ENCODE results near the gene UNC5C. TPM values are rescaled to one million over a fixed set of nuclear protein-coding genes. Genes with fewer than 3 reads are reported as not detected.

UNC5C gene
- total RNA-seq, result 0.18 and 0.20 TPM in 2 replicates

GRCh38 chr4:95548738-95549245 lies at the start of gene UNC5C:
TSS of gene UNC5C (minus strand) at chr4:95548973.
- DNase-seq (ENCODE audit: low read depth, low spot score), result no peak

- no peak for DNase-seq (ENCODE audit: low read depth, low spot score)
Observed at GRCh38 chr4:95596676-95597075, 47.9 kb upstream of the UNC5C start.

DNA sequence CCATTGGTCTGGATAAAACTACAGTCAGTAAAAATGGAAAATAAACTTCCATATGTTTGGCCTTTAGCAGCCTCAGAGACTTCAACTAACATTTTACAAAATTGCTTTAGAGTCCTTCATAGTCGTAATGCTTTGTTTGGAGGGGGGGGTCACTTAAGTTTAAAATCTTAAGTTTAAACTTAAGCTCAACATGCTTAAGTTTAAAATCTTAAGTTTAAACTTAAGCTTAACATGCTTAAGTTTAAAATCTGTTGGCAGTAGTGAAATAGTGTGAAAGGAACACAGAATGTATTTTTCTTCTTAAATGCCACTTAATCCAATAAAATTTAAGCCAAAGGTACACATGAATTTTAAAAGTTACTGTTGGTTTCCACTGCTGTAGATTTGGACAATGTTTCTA lies 45.9 kb upstream of the UNC5C start:
- no peak for DNase-seq (ENCODE audit: low read depth, low spot score)

GRCh38 chr4:95594013-95594412 lies 45.2 kb upstream of the UNC5C start:
- no peak for DNase-seq (ENCODE audit: low read depth, low spot score)

GRCh38 chr4:95591278-95591677 lies 42.5 kb upstream of the UNC5C start:
- no peak for DNase-seq (ENCODE audit: low read depth, low spot score)

DNA sequence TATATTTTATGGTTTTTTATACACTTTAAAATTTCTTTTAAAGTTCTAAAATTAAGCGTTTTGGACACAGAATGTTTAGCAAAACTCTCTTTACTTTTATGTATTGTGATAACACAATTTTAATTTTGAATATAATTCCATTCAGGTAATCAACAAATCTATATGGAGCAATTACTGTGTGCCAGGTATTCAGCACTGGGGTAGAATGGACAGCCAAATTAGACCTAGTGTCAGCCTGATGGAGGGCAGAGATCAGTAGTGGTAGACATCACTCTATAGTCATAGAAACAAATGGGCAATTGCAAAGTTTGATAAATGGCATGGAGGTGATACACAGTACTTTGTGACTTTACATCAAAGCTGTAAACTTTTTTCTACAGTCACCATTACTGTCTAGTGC lies 41.8 kb upstream of the UNC5C start:
- DNase-seq (ENCODE audit: low read depth, low spot score), result no peak

DNA sequence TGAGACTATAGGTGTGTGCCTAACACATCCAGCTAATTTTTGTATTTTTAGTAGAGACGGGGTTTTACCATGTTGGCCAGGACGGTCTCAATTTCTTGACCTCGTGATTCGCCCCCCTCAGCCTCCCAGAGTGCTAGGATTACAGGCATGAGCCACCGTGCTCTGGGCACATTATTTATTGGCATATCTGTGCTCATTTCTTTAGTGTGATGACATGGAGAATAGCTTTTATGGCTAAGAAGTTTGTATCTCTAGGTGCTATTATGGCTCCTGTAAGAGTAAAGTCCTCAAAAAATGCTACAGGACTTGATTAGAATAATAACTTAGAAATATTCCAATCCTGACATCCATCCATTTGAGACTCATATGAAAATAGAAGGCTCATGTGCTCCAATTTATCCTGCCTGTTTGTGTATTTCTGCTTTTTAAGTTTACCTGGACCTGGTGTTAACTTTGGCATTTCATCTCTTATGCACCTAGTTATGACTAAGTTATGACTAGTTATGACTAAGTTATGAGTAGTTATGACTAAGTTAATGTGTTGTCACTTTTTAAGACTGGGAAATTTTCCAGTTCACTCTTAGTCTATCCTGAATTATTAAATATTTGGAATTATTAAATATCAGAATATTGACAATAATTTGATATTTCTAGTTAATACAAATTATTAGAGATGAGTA lies 36.4 kb upstream of the UNC5C start:
- DNase-seq (ENCODE audit: low read depth, low spot score), result no peak

GRCh38 chr4:95580226-95580625 lies 31.5 kb upstream of the UNC5C start:
- DNase-seq (ENCODE audit: low read depth, low spot score), result no peak

GRCh38 chr4:95572304-95572991 lies 23.7 kb upstream of the UNC5C start:
- peak; percentile 11 for DNase-seq (ENCODE audit: low read depth, low spot score)

DNA sequence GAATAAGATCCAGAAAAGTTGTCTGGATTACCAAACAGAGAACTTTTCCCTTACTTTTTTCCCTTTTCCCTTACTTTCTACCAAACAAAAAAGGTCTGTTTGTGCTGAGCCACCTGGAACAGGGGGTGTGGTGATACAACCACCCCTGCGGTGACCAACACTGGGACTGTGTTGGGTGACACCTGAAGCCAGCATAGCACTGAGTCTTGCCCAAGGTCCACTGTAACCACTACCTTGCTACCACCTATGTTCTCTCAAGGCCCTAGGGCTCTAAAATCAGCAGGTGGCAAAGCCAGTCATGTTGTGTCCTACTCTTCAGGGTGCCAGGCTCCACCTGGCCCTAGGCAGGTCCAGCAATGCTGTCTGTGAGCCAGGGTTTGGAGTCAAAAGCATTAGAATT lies 22.8 kb upstream of the UNC5C start:
- no peak for DNase-seq (ENCODE audit: low read depth, low spot score)

DNA sequence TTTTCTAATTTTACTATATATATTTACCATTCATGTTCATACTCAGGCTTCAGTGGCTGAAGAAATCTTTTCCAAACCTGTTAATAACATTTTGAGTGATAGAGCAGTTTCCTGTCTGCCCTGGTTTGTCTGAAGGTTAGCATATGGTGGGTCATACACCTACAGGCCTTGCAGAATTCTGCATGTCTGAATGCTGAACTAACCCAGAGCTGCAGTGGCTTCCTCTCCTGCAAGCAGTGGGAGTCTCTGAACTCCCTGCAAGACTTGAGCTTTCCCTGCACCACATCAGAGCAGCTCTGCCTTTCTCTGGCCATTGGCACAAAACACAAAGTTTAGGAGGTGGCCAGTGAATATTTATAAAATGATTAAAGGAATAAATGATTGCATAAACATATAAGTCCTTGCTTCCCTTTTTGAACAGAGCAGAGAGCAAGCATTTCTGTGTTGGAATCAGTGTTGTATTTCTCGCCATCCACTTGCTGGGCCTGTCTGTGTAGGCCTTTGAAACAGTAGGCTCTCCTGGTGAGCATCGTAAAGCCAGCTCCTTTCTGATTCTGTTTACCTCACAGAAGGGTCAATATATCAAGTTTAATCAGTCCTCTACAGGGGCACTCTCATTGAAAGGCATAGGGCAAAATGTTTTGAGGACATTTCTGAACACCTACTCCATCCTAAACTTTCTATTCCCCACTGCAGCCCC lies 15.0 kb upstream of the UNC5C start:
- no peak for DNase-seq (ENCODE audit: low read depth, low spot score)

- DNase-seq (ENCODE audit: low read depth, low spot score), result no peak
Observed at GRCh38 chr4:95560774-95561173, 12.0 kb upstream of the UNC5C start.

- DNase-seq (ENCODE audit: low read depth, low spot score), result no peak
Observed at GRCh38 chr4:95556207-95556859, 7.6 kb upstream of the UNC5C start.

GRCh38 chr4:95552942-95553550 lies 4.3 kb upstream of the UNC5C start:
- no peak for DNase-seq (ENCODE audit: low read depth, low spot score)

GRCh38 chr4:95551653-95552052 lies 2.9 kb upstream of the UNC5C start:
- no peak for DNase-seq (ENCODE audit: low read depth, low spot score)

DNA sequence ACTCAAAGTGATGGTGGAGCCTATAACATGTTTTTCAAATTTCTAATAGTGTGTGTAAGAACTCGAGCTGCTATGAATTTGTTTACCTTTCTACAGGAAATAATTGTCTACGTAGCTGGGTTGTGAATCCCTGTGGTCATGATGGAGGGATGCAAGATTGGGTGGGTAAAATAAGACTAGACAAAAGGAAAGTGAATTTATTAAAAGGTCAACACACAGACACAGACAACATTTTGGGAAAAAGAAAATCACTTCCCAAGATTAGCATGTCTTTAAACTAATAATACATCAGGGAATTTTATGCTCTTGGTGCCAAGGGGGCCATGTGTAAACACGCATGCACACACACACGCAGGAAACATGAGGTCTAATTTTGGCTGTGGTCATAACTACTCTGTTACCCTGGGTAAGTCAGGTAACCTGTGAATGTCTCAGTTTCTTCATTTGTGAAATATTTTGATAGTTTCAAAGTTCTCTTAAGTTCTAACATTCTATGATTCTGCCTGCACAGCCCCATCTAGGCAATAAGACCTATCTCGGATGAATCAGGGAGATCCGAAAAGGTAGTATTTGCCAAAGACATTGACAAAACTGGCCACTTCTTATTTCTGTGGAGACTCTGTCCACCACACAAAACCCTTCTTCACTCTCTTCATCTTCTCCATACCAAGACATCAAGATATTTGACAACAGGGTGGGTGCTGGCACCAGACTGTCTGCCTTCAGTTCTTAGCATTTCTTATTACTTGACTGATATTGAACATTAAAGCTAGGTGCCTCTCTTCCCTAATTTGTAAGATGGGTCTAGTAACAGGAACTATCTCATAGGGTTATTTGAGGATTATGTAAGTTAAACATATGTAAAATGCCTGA lies 1.6 kb upstream of the UNC5C start:
- no peak for DNase-seq (ENCODE audit: low read depth, low spot score)

DNA sequence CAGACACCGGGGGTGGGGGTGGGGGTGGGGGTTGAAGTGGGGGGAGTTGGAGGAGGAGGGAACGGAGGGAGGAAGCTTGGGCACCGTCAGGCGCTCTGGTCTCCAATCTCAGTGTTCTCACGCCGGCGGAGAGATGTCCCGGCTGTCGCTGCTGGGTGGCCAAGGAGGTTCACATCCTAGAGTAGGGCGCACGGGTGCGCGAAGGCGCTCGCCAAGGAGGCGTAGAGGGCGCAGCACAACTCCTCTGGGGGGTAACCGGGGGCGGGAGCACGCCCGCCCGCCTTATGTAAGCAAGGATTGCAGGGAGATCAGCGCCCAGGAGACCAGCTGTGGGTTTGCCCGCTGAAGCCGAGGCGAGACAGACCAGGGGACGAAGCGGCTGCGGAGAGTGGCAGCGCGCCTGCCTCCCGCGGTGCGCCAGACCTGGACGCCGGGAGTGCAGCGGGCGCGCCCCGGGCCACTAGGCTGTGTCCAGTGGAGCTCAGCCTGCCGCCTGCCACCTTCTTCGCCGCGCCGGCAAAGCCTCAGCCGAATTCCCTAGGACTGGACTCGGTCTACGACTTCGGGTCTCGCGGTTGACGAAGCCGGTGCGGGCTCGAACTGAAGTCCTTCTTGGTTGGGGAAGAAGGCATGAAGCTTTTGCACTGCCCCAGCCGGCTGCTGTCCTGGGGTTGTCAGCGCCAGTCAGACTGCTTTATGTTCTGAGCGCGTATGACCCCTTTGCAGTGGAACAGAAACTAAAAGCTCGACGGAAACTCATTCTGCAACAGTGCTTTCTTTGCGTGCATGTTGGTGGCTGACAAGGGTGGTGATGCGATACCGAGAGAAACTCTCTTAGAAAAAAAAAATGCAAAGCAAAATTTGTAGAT lies 707 bp upstream of the UNC5C start:
- DNase-seq (ENCODE audit: low read depth, low spot score), result no peak

DNA sequence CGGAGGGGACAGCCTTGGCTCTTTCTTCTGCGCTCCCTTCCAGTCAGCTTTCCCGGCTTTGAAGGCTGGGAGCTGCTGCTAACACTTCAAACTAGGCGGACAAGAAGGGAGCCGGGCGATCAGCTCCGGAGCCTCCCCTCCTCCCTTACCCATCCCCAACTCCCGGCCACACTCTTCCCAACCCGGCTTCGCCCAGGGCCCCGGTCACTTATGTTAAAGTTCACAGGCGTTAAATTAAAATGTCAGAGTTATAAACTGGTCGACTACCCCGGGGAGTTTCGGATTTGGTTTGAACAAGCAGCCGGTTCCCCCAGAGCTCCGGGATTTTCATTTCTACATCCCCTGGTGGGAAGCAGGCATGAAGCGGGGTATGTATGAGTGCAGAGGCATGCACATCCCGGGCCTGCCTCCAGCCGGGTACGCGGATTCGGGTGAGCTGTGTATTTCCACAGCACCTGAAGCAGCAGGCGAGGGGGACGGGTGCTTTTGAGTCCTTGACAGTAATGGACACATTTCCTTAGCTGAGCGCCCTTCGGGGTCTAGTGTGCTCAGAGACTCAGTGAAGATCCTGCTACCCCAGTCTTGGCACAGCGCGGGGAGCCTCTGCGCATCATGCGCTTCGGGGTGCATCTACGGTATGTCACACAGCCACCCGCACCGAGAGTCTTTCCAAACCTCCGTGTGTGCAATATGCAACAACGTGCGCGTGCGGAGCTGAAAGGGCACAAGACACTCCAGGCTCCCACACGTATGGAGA lies 880 bp downstream of the UNC5C start:
- DNase-seq (ENCODE audit: low read depth, low spot score), result no peak

Data from pulmonary artery endothelial cell (primary cell).